ENCODE results near the gene AMIGO1.

Gene AMIGO1

GRCh38 chr1:109517337-109517736, 7.8 kb upstream of the AMIGO1 start:
- no peak for TF ChIP-seq CTCF (IDR thresholded peaks at IDR 0.05)

GRCh38 chr1:109516872-109517271, 7.3 kb upstream of the AMIGO1 start:
- no peak for TF ChIP-seq CTCF (IDR thresholded peaks at IDR 0.05)

- no peak for TF ChIP-seq CTCF (IDR thresholded peaks at IDR 0.05)
Observed at GRCh38 chr1:109514846-109515245, 5.3 kb upstream of the AMIGO1 start.

GRCh38 chr1:109513110-109513710, 3.7 kb upstream of the AMIGO1 start:
- TF ChIP-seq CTCF (IDR thresholded peaks at IDR 0.05), result no peak

GRCh38 chr1:109508873-109509175, 703 bp downstream of the AMIGO1 start:
- no peak for TF ChIP-seq CTCF (IDR thresholded peaks at IDR 0.05)

GRCh38 chr1:109508001-109508872, 1.3 kb downstream of the AMIGO1 start:
- TF ChIP-seq CTCF (IDR thresholded peaks at IDR 0.05), result no peak

GRCh38 chr1:109504974-109505373, 4.6 kb downstream of the AMIGO1 start:
- no peak for TF ChIP-seq CTCF (IDR thresholded peaks at IDR 0.05)
